LNCAP (cell line): ENCODE measurements around the gene TIMM44.

ENCODE experiments used
- CTCF ChIP-seq: fragments of 450-650 bp; IDR thresholded peaks from 2 replicates; pipeline ENCODE4 v1.5.1; 2017; ENCODE audit warnings: mild to moderate bottlenecking

TIMM44 gene

GRCh38 chr19:7910321-7911161 is 32.9 kb downstream of the TIMM44 start:
- no peak for TF ChIP-seq CTCF

- TF ChIP-seq CTCF: no peak
These were observed 33.9 kb downstream of the TIMM44 start for GRCh38 chr19:7909471-7910067.

- no peak for TF ChIP-seq CTCF
These were observed 34.6 kb downstream of the TIMM44 start for GRCh38 chr19:7908742-7909461.

- TF ChIP-seq CTCF: no peak
These were observed 35.3 kb downstream of the TIMM44 start for GRCh38 chr19:7908078-7908699.

GRCh38 chr19:7907544-7907943 is 35.9 kb downstream of the TIMM44 start:
- TF ChIP-seq CTCF: no peak

- TF ChIP-seq CTCF: no peak
These were observed 36.3 kb downstream of the TIMM44 start for GRCh38 chr19:7907122-7907521.

GRCh38 chr19:7905859-7906258 is 37.6 kb downstream of the TIMM44 start:
- no peak for TF ChIP-seq CTCF
